ENCODE data around the gene MBP.
A peak's percentile ranks its signal among the peaks of the same experiment; 100 is the strongest.

The MBP gene

DNA sequence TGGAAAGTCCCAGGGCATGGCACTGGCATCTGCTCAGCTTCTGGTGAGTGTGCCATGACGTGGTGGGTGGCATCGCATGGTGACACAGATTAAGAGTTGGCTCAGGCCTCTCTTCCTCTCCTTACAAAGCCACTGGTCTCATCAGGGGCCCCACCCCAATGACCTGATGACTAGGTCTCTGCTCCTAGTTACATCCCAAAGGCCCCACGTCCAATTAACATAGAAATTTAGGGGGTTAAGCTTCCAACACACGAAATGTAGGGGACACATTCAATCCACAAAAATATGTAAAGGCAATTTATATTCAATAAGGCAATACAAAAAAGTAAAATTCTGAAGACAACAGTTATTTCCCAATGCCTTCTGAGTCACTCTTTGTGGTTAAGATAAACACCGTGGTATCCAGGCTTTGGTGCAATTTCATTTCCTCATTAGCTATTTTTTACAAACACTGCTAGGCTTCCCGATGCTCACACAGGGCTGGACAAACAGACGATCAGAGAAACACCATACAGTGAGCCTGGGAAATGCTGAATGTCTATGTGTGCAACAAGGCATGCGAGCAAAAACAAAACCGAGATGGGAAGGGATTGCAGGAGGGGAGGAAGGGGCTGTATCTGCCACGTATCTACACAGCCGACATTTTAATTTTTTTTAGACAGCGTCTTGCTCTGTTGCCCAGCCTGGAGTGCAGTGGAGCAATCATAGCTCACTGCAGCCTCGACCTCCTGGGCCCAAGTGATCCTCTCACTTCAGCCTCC is 67.2 kb downstream of the MBP start:
- peak; percentile 84 for DNase-seq (ENCODE audit: low spot score)

DNA sequence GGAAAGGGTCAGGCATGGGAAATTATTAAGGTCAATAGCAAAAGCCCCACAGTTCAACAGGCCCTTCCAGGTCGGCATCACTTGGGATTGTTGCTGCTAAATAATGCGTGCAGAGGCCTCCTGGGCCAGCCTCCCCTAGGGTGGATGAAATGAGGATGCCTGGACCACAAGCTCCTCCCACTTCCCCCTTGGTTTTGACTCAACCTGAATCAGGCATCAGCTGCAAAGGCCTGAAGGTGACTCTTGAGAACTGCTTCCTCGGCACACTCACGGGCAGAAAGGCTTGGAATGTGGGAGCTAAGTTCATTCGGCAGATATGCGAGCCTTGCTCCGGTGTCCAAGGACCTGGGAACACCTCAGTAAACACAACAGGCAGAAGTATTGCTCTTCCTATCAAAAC is 69.3 kb downstream of the MBP start:
- no peak for DNase-seq (ENCODE audit: low spot score)

GRCh38 chr18:77062518-77063003 is 70.0 kb downstream of the MBP start:
- DNase-seq (ENCODE audit: low spot score): no peak

- DNase-seq (ENCODE audit: low spot score): no peak
Observed at GRCh38 chr18:77061946-77062517, 70.6 kb downstream of the MBP start.

- DNase-seq (ENCODE audit: low spot score): no peak
Observed at GRCh38 chr18:77061281-77061945, 71.2 kb downstream of the MBP start.

- no peak for DNase-seq (ENCODE audit: low spot score)
Observed at GRCh38 chr18:77060151-77060550, 72.4 kb downstream of the MBP start.

DNA sequence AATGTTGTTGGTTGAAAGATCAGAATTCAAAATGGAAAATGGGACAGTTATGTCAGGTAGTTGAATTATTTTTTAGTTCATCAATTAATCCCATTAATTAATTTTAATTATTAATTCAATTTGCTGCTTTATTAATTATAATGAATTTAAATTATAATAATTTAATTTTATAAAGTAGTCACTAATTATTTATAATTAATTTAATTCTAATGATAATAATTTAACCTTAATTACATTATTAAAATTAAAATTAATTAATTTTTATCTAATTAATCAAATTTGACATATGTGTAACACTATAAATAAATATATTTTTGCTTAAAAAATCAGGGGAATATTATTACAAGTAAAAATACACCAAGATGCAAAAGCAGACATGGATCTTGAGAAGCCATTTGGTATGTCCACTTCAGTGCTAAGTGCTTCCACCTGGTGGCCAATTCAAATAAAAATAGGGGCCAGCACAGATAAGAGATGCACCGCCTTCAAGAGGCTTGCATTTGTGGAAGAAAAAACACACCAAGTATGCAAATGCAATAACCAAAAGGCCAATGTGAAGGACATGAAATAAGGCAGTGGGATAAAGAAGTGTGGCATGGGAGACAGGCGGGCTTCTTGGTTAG is 73.2 kb downstream of the MBP start:
- DNase-seq (ENCODE audit: low spot score): peak; percentile 62

GRCh38 chr18:77058290-77058835 is 74.2 kb downstream of the MBP start:
- DNase-seq (ENCODE audit: low spot score): no peak

- DNase-seq (ENCODE audit: low spot score): peak; percentile 73
Observed at GRCh38 chr18:77057006-77057395, 75.6 kb downstream of the MBP start.

GRCh38 chr18:77056344-77057005 is 76.1 kb downstream of the MBP start:
- no peak for DNase-seq (ENCODE audit: low spot score)

DNA sequence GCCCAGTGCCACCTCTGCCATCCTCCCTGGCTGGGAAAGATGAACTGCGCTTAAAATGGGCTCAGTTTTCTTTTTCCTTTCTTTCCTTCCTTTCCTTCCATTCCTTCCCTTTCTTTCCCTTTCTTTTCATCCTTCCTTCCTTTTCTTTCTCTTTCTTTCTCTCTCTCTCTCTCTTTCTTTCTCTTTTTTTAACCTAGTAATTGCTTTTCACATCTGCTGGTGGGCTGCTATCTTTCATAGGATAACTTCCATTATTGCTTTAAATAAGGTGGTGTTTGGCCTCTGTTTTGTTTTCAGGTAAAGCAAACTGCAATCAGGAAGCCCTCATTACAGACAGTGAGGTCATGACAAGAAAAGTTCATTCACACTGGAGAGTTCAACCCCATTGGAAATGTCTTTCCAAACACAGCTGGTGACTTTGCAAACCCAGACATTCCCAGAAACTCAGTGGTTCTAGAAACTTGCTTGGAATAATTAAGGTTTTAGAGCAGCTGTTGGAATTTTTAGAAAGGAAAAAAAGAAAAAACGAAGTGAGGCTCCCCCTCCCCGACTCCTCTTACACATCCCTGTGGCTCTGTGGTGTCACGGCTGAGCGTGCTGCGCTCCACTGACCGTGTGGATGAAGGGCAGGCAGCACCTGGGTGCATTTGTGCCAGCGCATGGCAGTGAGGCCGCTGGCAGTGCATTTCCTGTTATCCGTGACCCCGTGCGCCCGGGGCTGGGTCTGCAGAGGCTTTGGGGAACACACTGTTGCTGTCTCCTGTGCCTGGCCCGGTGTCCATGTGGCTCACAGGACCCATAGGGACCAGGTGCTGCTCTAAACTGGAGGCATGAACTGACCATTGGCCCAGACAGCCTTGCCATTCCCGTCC is 76.9 kb downstream of the MBP start:
- no peak for DNase-seq (ENCODE audit: low spot score)

DNA sequence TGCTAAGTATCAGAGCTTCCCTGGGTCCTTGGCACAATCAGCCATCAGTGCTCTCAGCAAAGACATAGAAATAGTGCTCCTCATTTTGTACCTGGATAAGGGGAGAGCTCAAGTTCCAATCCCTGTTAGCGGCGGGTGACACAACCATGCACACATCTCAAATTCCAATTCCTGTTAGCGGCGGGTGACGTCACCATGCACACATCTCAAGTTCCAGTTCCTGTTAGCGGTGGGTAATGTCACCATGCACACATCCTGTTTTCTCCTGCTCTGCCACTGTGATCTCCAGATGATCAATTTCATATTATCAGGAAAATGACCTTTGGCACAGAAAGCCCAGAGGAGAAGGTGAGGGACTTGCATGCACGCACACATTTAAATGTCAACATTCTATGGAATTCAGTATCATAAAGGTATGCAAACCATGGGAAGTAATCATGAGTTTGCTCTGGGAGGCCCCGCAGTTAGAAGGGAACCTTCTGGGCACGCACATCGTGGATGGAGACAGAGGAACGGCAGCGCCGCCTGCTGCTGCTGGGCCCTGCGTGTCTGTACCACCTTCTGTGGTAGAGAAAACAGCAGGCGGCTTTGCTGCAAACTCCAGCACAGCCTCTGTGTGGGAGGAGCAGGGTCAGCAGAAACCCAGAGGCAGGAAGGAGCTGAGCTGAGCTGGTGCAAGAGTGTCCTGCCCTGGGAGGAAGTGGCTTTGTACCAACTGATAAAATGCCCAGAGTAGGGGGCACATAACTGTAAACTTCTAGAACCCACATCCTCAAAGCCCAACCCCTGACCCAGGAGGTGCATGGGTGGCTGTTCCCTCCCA is 77.8 kb downstream of the MBP start:
- peak; percentile 89 for DNase-seq (ENCODE audit: low spot score)

DNA sequence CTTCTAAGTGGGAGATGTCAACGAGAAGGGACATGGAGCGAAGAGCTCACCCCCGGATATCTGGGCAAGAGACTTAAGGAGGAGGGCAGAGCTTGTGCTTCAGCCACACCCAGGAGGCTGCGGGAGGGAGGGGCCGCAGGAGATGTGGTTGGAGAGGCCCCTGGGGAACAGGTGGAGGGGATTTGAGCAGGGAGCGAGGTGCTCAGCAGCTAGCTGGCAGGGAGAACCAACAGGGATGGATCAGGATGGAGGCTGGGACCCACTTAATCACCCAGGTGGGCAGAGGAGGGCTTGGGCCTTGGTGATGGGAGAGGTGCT is 78.3 kb downstream of the MBP start:
- no peak for DNase-seq (ENCODE audit: low spot score)

- DNase-seq (ENCODE audit: low spot score): no peak
Observed at GRCh38 chr18:77053616-77054287, 78.8 kb downstream of the MBP start.

GRCh38 chr18:77052983-77053309 is 79.6 kb downstream of the MBP start:
- no peak for DNase-seq (ENCODE audit: low spot score)

DNA sequence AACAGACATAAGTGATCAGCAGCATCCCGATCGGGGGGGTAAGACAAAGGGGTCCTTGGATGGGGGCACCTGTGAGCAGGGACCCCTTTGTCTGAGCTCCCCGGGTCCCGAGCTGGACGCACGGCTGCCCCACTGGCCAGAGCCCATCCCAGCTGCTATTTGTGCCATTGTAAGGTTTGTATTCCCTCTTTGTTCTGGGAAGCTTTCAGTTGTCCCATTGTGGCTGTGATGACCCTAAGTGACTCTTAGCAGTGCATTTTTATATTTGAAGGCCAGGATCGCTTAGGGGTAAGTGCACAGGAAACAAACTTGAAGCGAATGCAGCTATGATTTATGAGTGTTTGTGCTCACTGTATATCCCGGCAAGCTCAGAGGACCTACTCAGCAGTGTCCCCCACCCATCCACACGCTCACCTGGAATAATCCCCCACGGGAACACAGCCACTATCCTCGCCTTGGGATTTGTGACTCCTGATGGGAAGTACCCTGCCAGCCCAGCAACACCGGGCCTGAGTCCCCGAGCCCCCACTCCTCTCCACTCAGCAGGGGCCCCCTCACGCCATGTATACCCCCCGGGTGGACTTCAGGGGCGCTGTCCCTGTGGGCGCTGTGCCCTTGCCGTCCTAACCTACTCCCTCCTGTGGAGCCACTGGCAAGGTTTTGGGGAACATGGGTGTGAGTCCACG is 80.1 kb downstream of the MBP start:
- no peak for DNase-seq (ENCODE audit: low spot score)

GRCh38 chr18:77051581-77052296 is 80.8 kb downstream of the MBP start:
- no peak for DNase-seq (ENCODE audit: low spot score)

DNA sequence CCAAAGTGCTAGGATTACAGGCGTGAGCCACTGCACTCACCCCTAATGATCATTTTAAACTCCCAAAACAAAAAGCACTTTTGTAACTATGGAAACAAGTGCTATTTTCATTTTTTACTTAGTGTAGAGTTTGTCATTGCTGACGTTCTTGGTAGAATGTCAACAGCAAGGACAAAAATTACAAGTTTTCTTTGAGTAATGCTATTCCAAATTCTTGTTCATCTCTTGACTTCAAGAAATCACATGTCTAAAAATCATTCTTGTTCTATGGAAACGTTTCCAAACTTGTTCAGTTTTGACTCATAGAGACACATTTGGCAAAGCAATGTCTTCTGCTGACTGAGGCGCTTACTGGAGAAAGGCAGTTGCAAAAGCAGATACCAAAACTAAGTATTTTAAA is 82.6 kb downstream of the MBP start:
- DNase-seq (ENCODE audit: low spot score): peak; percentile 61

All from GM03348 (cell line).